Bone marrow (tissue), 2 donors: ENCODE data around the gene ENPP6.

Experiments
- DNase-seq, 2 donors: peaks; one replicate each; lab custom pipeline; 2025; lab: John Stamatoyannopoulos, UW

The ENPP6 gene

GRCh38 chr4:184190711-184191110 is 27.0 kb downstream of the ENPP6 start:
- no peak for DNase-seq

DNA sequence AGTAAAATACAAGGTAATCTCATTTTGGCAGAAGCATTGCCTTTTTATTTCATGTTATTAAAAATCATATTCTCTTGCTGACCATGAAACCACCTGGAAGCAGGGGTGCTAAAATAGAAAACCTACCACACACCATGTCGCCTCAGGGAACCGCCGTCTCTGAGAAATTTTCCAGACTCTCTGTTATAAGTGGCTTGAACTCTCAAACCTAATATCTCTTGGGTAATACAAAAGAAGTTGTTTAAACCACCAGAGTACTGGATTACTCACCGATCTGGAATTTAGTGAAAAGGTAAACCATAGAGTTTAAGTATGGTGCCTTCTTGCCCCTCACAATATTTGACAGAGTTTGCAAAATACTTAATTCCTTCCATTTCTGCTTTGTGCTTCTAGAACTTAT is 27.7 kb downstream of the ENPP6 start:
- DNase-seq = no peak

DNA sequence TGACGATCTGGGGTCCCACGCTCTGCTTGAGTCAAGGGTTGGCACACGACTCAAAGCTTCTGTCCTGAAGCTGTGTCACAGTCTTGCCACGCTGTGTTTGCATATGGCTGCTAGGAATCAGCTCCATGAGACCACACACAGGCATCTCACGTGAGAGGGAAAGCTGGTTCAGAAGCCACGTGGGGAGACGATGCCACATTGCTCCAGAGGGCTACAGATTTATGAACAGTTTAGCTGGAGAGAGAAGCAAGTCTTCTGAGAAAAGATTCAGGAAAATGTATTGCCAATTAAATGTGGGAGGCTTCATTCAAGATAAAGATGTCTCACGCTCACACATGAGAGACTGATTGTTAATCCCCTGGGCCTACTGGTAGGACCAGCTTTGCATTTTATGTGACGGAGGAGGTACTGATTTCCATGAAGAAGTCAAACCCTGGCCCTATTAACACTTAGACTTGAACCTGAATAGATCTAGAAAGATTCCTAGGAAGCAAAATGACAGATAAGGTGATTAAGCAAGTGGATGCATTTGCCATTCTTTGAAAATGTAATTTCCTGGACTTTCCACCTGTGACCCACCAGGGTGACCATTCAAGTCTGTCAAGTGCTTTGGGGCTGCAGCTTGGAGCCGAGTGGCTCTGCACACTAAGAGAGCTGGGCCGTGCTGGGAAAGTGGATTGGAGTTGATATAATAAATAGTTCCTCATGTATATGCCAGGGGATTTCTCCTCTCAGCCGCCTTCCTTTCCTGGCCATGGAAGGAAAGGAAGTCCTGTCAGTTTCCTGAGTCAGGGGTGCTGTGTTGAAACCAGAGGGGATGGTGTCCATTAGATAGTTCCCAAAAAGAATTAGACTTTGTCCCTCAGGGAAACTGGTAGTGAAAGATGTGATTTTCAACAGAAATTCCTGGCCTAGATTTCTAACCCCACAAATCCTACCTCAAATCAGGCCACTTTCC is 29.0 kb downstream of the ENPP6 start:
- DNase-seq = no peak

DNA sequence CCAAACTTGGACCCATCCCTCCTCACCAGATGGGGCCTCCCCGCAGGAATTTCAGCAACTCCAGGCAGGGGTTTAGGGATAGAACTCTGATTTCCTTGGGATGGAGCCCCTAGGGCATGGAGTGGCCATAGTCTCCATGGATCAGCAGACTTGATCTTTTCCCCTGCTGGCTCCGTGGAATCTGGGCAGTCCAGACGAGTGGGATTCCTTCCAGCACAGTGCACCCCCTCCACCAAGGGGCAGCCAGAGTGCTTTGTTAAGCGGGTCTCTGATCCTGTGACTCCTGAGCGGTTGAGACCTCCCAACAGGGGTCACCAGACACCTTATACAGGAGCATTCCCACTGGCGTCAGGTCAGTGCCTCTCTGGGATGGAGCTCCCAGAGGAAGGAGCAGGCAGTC is 40.4 kb downstream of the ENPP6 start:
- DNase-seq = no peak

- DNase-seq = no peak
Observed at GRCh38 chr4:184174571-184175488, 42.8 kb downstream of the ENPP6 start.

- DNase-seq = no peak
Observed at GRCh38 chr4:184171011-184171410, 46.7 kb downstream of the ENPP6 start.

DNA sequence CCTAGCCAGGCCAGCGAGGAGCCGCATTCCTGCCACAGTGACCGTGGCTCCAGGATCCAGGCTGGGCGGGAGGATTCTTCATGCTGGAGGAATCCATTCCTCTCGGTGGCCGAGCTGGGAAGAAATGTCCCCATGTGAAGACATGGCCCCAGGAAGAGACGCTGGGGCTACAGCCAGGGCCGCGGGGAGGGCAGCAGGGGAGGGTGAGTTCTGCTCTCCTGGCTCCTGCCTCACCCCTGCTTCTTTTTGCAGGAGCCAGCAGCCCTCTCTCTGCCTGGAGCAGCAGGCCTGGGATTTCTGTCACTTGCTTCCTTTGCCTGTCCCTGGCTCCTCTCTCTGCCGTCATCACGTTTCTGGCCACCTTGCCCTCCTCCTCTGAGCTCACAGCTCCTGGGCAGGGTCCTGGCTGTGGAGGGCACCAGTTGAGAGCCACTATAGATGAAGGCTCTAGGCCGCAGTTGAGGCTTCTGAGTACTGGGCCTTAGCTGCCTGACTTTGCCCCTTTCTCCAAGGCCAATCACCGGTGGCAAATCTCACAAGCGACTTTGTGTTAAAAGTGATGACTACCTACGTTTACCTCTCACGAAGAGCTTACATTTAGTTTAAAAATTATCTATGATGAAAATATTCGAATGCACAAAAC is 48.3 kb downstream of the ENPP6 start:
- no peak for DNase-seq

DNA sequence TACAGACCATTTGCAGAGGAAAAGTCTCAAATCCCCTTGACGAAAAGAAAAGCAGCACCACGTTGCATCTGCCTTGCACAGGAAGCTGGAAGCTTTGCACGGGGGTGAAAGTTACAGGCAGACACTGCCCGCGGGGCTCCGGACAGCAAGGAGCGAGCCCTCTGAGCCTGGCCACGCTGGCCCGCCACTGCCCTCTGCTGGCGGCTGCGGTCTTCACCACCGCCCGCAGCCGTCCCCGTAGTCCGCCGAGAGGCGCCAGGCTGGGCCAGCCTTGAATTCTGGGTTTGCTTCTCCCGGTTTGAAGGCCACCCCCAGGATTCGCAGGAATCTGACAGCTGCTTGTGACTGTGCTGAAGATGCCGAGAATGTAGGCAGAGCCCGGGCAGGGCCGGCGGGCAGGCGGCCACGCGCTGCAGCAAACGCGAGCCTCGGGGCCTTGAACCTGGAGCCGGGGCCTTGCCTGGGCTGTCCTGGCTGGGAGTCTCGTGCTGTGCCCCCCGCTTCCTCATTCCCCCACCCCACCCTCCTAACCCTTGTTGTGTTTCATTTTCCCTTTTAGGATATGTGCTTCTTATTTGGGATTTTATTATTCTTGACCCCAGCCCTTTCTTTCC is 49.2 kb downstream of the ENPP6 start:
- DNase-seq = peak in 1 of 2 donors; percentile 20

DNA sequence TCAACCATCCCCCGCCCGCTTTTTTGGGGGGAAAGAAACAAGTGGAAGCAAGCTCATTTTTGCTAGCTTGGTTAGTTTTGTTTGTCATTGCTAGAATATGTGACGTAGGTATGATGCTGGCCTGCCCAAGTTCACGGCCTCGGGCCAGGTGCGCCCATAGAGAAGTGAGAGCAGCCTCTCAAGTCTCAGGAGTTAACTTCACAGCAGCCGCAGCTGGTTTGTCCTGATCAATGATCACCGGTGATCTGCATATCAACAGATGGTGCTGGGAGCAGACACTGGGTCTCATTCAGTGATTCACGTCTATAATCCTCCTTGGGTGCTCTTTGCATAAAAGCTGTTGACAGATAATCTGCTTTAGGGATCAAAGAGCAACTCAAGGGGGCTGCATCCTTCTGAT is 50.1 kb downstream of the ENPP6 start:
- no peak for DNase-seq

- DNase-seq = no peak
Observed at GRCh38 chr4:184166736-184167135, 50.9 kb downstream of the ENPP6 start.

DNA sequence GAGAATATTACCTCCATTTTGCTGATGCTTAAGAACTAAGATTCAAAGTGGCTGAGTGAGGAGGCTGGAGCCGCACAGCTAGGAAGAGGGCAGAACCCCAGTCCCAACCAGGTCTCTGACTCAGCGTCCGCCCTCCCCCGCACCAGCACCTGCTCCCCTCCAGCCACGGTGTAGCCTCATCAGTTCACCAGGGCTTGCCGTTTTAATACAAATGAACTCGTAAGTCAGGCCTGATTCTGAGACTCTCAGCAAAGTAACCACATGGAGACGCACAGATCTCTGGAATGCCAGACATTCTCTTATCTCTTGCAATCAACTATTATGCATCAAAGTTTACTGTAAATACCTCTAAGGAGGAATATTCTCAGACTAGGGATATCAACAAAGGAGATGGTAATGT is 52.4 kb downstream of the ENPP6 start:
- DNase-seq = no peak

GRCh38 chr4:184163813-184164212 is 53.9 kb downstream of the ENPP6 start:
- no peak for DNase-seq

DNA sequence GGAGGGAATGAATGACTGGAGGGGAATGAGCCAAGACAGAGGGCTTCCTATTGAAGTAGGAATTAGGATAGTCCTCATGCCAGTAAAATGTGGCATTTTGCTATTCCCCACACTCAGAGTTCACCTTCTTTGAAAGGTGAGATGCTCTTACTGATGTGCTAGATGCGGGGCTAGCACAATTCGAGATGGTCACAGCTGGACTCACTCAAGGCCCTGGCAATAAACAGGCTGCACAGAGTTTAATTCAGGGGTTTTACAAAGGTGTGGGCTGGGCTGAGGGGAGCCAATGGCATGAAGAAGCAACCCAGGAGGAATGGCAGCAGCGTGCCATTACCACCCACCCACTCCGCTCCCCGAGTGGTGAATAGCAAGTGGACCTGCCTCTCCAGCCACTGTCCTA is 55.1 kb downstream of the ENPP6 start:
- DNase-seq = no peak

- DNase-seq = no peak
Observed at GRCh38 chr4:184157322-184157721, 60.4 kb downstream of the ENPP6 start.

GRCh38 chr4:184156163-184156920 is 61.3 kb downstream of the ENPP6 start:
- no peak for DNase-seq

- DNase-seq = no peak
Observed at GRCh38 chr4:184154199-184154598, 63.5 kb downstream of the ENPP6 start.

DNA sequence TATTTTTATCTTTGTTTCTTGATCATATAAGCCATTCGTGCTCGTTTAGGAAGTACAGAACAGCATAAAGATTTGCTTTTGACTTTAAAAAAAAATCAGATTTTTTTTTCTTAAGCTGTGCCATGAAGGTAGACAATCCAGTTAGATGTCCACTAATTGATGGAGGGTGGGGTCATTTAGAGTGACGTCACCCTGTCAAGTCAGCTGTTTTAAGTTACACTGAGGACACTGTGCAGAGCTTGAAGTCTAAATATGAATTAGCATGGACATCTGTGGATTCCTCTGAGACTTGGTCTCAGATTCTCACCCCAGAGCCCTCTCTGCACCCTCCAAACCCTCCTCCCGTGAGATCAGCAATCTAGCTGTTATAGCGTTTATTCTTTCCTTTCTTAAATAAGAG is 63.9 kb downstream of the ENPP6 start:
- DNase-seq = no peak

GRCh38 chr4:184151988-184152485 is 65.6 kb downstream of the ENPP6 start:
- DNase-seq = no peak

- no peak for DNase-seq
Observed at GRCh38 chr4:184150102-184150839, 67.4 kb downstream of the ENPP6 start.
